OCI-LY3 (cell line): ENCODE results near the gene KDM6A.

Source experiments
- H2AFZ ChIP-seq: fragments of 200-600, 300-600 bp; shearing (Covaris generic); 2 replicates; pipeline ENCODE4 v1.6.0; 2014; ENCODE audit warnings: antibody characterized with exemption, low read depth, low read length
- H3K27ac ChIP-seq: fragments of 200-600, 300-600 bp; sonication (generic); 2 replicates; pipeline ENCODE4 v1.5.1; 2014; ENCODE audit warnings: mild to moderate bottlenecking, low read length, moderate library complexity, mixed read lengths
- H3K27me3 ChIP-seq: fragments of 200-600, 300-600 bp; sonication (generic); 2 replicates; pipeline ENCODE4 v1.6.1; 2014; ENCODE audit warnings: low read depth, low read length, mixed read lengths
- H3K36me3 ChIP-seq: fragments of 200-600, 300-600 bp; sonication (generic); replicated peaks from 2 replicates; pipeline ENCODE3; 2014; ENCODE audit warnings: low read depth, low read length, mixed read lengths
- H3K4me1 ChIP-seq: fragments of 300-600, 200-600 bp; sonication (generic); 2 replicates; pipeline ENCODE4 v1.6.1; 2014; ENCODE audit warnings: low read length, mixed read lengths
- H3K4me2 ChIP-seq: fragments of 200-600, 300-600 bp; sonication (generic); 2 replicates; pipeline ENCODE4 v1.6.1; 2014; ENCODE audit warnings: low read length, mixed read lengths
- H3K4me3 ChIP-seq: fragments of 300-600, 200-600 bp; sonication (generic); 2 replicates; pipeline ENCODE4 v1.5.1; 2014; ENCODE audit warnings: antibody characterized with exemption, mild to moderate bottlenecking, low read length, moderate library complexity
- H3K79me2 ChIP-seq: fragments of 300-600, 200-600 bp; shearing (Covaris generic); 2 replicates; pipeline ENCODE4 v1.6.1; 2014; ENCODE audit warnings: mild to moderate bottlenecking, low read length, mixed read lengths
- H3K9ac ChIP-seq: fragments of 300-600, 200-600 bp; shearing (Covaris generic); 2 replicates; pipeline ENCODE4 v1.6.0; 2014; ENCODE audit warnings: mild to moderate bottlenecking, low read length, moderate library complexity
- H3K9me3 ChIP-seq: fragments of 200-600, 300-600 bp; shearing (Covaris generic); 2 replicates; pipeline ENCODE4 v1.6.1; 2014; ENCODE audit warnings: low read length, mixed read lengths; ENCODE audit not compliant: insufficient read depth
- H4K20me1 ChIP-seq: fragments of 200-600, 300-600 bp; sonication (generic); 2 replicates; pipeline ENCODE4 v1.6.1; 2016; ENCODE audit warnings: low read length, mixed read lengths; ENCODE audit not compliant: insufficient read depth
- EZH2phosphoT487 ChIP-seq: fragments of 200-600 bp; shearing (Covaris generic); IDR thresholded peaks from 2 replicates; pipeline ENCODE4 v1.6.1; 2018; ENCODE audit warnings: antibody characterized with exemption, mixed run types, low read depth
- TF ChIP-seq, protein P1 (sequence below): fragments of 200-600, 300-600 bp; sonication (generic); IDR thresholded peaks from 2 replicates; pipeline ENCODE4 v1.5.1; 2014; ENCODE audit warnings: antibody characterized with exemption, low read length, low read depth

Gene KDM6A

DNA sequence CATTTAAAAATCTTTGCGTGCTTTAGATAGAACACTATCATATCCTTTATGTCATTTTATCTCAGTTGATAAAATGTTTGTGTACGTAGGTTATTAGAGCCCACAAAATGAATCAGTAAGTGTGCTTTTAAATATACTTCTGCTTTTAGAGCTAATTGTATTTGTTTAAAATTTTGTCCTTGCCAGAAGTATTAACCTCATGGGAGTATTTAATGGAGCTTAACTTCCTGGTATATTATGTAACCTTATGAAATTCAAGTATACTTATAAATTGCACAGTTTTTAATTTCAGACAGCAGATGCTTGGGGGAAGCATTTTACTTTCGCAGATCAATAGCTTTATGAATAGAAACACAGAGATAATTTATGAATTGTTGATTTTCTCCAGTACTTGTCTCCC is 237.5 kb downstream of the KDM6A start:
- TF ChIP-seq, protein P1, sequence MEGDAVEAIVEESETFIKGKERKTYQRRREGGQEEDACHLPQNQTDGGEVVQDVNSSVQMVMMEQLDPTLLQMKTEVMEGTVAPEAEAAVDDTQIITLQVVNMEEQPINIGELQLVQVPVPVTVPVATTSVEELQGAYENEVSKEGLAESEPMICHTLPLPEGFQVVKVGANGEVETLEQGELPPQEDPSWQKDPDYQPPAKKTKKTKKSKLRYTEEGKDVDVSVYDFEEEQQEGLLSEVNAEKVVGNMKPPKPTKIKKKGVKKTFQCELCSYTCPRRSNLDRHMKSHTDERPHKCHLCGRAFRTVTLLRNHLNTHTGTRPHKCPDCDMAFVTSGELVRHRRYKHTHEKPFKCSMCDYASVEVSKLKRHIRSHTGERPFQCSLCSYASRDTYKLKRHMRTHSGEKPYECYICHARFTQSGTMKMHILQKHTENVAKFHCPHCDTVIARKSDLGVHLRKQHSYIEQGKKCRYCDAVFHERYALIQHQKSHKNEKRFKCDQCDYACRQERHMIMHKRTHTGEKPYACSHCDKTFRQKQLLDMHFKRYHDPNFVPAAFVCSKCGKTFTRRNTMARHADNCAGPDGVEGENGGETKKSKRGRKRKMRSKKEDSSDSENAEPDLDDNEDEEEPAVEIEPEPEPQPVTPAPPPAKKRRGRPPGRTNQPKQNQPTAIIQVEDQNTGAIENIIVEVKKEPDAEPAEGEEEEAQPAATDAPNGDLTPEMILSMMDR: no peak
- TF ChIP-seq EZH2phosphoT487: no peak

DNA sequence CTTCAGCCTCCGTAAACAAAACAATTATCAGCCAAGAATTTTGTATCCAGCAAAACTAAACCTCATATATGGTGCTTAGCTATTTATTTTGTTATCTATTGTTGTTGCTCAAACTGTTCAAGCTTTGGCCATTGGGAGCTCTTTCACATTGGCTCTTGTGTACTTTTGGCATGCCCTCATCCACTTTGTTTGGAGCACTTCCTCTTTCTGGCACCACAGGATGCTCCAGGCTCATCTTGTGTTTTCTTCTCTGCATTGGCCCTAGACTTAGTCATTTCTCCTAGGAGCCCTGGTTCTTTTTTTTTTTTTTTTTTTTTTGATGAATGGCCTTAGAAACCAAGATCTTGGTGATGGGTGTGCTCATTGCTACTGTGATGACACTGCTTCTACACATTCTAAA is 253.2 kb downstream of the KDM6A start:
- no peak overlapping the region for H2AFZ ChIP-seq
- H3K27me3 ChIP-seq: no peaks in the 10 kb centered on the region
- H3K9ac ChIP-seq: no peak overlapping the region
- no peaks in the 10 kb centered on the region for H4K20me1 ChIP-seq
- H3K4me3 ChIP-seq: no peak overlapping the region
- no peak overlapping the region for H3K4me2 ChIP-seq
- H3K4me1 ChIP-seq: no peaks in the 10 kb centered on the region
- no peaks in the 10 kb centered on the region for H3K9me3 ChIP-seq
- no peak overlapping the region for H3K27ac ChIP-seq
- TF ChIP-seq, protein P1: no peak
- no peak for TF ChIP-seq EZH2phosphoT487
- no peaks in the 10 kb centered on the region for H3K79me2 ChIP-seq
- no peaks in the 10 kb centered on the region for H3K36me3 ChIP-seq

More for the DNA sequence above, 237.5 kb downstream of the KDM6A start:
- H3K4me1 ChIP-seq: no peaks in the 10 kb centered on the region
- no peak overlapping the region for H3K4me3 ChIP-seq
- H3K27me3 ChIP-seq: no peaks in the 10 kb centered on the region
- no peaks in the 10 kb centered on the region for H3K79me2 ChIP-seq
- no peak overlapping the region for H3K27ac ChIP-seq
- H2AFZ ChIP-seq: no peak overlapping the region
- peaks cover 21% of the 10 kb centered on the region for H3K36me3 ChIP-seq
- H3K9me3 ChIP-seq: no peaks in the 10 kb centered on the region
- H4K20me1 ChIP-seq: no peaks in the 10 kb centered on the region
- H3K9ac ChIP-seq: no peak overlapping the region
- H3K4me2 ChIP-seq: no peak overlapping the region

DNA sequence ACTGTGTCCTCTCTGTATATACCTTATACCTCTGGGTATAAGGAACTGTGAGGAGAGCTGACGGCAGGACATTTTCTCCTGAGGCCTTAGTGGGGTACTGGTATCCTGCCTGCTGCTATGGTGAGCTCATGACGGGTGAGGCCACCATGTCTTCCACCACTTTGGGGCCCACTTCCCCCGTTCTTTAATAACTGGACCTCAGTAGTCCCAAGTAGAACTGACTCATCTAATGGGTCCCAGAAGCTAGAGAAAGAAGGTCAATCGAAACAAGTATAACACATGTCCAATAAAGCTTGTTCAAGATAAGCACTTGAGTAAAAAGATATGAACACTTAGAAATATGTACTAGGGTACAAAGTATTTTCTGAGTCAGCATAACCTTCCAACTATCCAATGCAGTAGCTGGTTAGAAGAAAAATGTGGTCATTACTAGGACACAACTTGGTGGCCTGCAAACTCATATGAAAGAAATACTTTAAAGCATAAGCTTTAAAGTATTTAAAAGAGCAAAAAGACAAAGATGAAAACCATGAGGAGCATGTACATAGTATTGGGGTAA is 256.0 kb downstream of the KDM6A start:
- no peaks in the 10 kb centered on the region for H3K9me3 ChIP-seq

DNA sequence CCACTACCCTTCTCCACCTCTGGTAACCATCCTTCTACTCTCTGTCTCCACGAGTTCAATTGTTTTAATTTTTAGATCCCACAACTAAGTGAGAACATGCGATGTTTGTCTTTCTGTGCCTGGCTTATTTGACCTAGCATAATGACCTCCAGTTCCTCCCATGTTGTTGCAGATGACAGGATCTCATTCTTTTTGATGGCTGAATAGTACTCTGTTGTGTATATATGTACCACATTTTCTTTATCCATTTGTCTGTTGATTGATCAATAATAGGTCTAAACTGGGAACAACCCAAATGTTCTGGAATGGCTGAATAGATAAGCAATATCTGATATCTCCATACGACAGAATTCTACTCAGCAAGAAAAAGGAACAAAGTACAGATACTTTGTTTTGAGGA is 260.5 kb downstream of the KDM6A start:
- no peaks in the 10 kb centered on the region for H4K20me1 ChIP-seq
- H3K27me3 ChIP-seq: no peaks in the 10 kb centered on the region
- TF ChIP-seq, protein P1: no peak
- no peak for TF ChIP-seq EZH2phosphoT487
- no peak overlapping the region for H2AFZ ChIP-seq
- no peak overlapping the region for H3K4me3 ChIP-seq
- H3K9me3 ChIP-seq: no peaks in the 10 kb centered on the region
- H3K9ac ChIP-seq: no peak overlapping the region
- H3K36me3 ChIP-seq: no peaks in the 10 kb centered on the region
- no peak overlapping the region for H3K27ac ChIP-seq
- no peaks in the 10 kb centered on the region for H3K79me2 ChIP-seq
- H3K4me1 ChIP-seq: no peaks in the 10 kb centered on the region
- H3K4me2 ChIP-seq: no peak overlapping the region

More for the DNA sequence above, 256.0 kb downstream of the KDM6A start:
- H3K27ac ChIP-seq: no peak overlapping the region
- no peaks in the 10 kb centered on the region for H3K36me3 ChIP-seq
- no peaks in the 10 kb centered on the region for H3K27me3 ChIP-seq
- H4K20me1 ChIP-seq: no peaks in the 10 kb centered on the region
- H2AFZ ChIP-seq: no peak overlapping the region
- H3K4me1 ChIP-seq: no peaks in the 10 kb centered on the region
- no peak overlapping the region for H3K9ac ChIP-seq
- no peaks in the 10 kb centered on the region for H3K79me2 ChIP-seq
- no peak overlapping the region for H3K4me2 ChIP-seq
- H3K4me3 ChIP-seq: no peak overlapping the region
- no peak for TF ChIP-seq EZH2phosphoT487
- TF ChIP-seq, protein P1: no peak
